D721Med (cell line): ENCODE results near the gene SIM2.

Experiments used
- DNase-seq: peaks from one replicate; pipeline ENCODE4 v3.0.0; 2011; ENCODE audit warnings: low spot score; ENCODE audit not compliant: insufficient read length
- FAIRE-seq: peaks from 2 replicates; lab custom pipeline; 2011; peaks lifted over from hg19 to GRCh38; lab: Jason Lieb, UNC
- CTCF ChIP-seq: IDR thresholded peaks from 2 replicates; pipeline ENCODE4 v1.5.1; 2012; ENCODE audit warnings: mild to moderate bottlenecking, control low read depth; ENCODE audit not compliant: insufficient read depth; ENCODE audit errors: missing control alignments

Gene SIM2

DNA sequence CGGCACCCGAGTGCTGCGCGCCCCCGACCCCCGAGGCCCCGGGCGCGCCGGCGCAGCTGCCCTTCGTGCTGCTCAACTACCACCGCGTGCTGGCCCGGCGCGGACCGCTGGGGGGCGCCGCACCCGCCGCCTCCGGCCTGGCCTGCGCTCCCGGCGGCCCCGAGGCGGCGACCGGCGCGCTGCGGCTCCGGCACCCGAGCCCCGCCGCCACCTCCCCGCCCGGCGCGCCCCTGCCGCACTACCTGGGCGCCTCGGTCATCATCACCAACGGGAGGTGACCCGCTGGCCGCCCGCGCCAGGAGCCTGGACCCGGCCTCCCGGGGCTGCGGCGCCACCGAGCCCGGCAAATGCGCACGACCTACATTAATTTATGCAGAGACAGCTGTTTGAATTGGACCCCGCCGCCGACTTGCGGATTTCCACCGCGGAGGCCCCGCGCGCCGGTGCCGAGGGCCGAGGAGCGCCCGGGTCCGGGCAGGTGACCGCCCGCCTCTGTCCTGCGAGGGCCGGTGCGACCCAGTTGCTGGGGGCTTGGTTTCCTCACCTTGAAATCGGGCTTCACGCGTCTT lies 49.0 kb downstream of the SIM2 start:
- FAIRE-seq = no peak
- peak; percentile 48 for TF ChIP-seq CTCF
- peak; percentile 75 for DNase-seq

DNA sequence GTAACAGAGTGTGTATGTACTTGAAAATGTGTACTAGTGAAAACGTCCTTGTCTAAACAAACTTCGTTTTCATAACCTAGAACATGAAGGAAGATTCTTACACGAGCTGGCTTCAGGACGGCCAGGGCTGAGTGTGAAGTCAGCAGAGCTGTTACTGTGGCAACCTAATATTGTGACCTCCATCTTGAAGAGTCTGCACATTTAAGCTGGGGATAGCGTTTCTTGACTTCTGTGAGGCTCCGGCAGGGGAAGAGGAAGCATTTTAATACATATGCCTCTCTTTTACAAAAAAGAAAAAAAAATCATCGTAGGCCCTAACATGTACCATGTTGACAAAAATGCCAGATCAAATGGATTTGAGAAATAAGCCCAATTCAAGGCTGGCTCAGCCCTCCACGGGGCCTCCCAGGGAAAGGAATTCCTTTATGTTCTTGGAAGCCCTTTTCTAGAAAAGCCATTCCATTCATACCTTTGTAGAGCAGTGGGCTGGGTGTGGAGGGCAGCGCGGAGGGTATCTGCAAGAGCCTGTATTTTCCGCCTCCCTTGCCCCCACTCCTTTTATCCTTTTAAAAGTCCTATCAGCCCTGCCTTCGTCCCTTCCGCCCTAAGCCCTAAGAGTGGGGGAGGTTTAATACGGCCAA lies 51.1 kb downstream of the SIM2 start:
- FAIRE-seq = no peak
- DNase-seq = no peak

DNA sequence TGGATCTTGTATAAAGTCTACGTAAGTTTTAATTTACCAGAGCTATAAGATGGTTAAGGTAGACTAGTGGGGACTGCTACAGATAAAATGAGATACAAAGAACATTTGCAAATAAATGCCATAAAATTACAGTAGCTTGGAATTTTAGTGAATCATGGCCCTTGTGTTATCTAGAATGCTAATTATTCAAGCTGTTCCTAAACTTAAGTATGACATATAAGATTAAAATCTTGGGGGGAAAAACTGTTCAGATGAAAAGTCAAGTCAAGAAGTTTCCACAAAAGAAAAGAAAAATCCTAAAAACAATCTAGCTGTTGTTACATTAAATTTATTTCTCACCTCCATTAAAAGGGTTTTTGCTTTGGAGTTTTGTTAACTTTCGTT lies 51.7 kb downstream of the SIM2 start:
- TF ChIP-seq CTCF = no peak
- no peak for DNase-seq
- no peak for FAIRE-seq

More for the DNA sequence above, 51.1 kb downstream of the SIM2 start:
- no peak for TF ChIP-seq CTCF

DNA sequence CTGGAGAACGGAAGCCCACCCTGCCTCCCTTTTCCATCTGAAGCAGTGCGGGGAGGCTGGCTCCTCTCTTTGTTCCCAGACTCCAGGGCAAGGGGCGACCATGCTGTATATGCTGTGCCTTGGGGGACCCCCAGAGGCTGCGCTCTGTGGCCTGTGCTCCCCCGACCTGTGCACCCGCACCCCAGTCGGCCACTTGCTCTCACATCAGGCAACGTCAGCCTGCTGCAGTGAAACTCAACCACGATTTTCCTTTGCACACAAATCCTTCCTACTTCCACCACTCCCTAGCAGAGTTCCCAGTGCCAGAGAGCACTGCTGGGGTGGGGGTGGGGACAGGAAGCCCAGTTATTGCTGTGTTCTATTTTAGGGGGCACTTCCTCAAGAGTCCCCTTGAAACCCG lies 52.5 kb downstream of the SIM2 start:
- no peak for TF ChIP-seq CTCF
- FAIRE-seq (no peak), DNase-seq (no peak)

DNA sequence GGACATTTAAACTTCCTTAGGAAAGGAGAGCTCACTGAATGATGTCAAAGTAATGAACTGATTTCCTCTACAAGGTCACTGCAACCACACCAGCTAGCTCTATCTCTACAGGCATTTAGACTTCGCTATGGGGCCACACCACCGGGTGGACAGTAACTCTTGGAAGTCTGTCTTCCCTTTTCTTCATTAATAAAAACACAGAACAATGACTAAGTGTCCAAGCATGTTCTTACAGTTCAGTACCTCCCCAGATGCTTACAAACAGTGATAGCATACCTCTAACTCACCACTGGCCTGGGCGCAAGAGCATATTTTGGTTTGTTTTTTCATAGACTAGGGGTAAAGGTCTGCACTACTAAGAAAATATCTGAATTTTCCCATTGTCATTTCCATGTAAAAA lies 54.6 kb downstream of the SIM2 start:
- DNase-seq = no peak
- no peak for FAIRE-seq
- no peak for TF ChIP-seq CTCF

DNA sequence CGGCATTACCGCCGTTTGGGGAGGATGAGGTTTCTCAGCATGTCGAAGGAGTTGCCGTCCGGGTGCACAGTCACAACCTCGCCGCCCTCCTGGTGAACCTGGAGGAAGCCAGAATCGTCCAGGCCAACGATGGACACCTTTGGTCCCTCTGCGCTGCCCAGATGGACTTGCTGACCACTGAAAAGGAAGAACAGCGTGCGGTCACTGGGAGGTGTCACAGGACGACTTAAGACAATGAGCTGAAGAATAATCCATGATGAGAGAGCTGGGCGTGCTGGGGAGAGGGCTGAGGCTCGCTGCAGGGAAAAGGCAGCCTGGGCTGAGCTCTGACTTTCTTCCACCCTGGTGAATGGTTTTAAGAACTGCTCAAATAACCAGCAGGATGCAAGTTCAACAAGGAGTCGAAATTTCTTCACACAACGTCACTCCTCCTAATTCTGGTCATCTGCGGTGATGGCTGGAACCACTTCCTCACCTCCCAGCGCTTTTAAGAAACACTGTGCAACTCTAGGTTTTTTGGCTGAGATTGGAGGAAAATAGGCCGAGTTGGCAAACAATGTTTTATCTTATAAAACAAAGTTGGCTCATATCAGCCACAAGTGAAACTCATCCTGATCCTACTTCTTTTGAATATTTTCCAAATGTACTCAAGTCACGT lies 55.5 kb downstream of the SIM2 start:
- no peak for TF ChIP-seq CTCF
- DNase-seq (no peak), FAIRE-seq (no peak)

DNA sequence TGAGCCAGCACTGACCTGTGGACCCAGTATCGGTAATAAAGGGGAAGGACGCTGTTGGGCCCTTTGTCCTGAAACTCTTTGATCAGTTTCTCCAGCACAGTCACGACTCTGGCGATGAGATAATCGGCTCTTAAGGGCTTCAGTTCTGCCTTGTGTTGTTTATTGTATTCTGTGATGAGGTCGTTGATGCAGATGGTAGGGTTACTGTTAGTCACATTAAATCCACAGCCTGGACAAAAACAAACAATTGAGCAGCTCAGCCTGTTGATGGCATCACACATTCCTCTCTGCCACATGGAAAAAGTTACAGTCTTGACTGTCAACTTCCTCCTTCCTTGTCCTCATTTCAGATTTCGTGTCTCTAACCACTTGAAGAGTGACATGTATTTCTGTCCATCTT lies 57.6 kb downstream of the SIM2 start:
- no peak for FAIRE-seq
- DNase-seq = no peak
- TF ChIP-seq CTCF = no peak
